Adrenal gland (tissue), 12 donors: ENCODE data around the gene ZNF488. TPM values are rescaled to one million over a fixed set of nuclear protein-coding genes. Genes with fewer than 3 reads are reported as not detected.

Experiments used
- DNase-seq, 7 donors: peaks; one replicate each; pipeline ENCODE4 v3.0.0-alpha.2; 2019 to 2020
- H3K27ac ChIP-seq, 5 donors: fragments of 200-600 bp; sonication (generic) in 4 of 5; 1 replicate in 3 of 5; 2 replicates in 2 of 5; pipeline versions ENCODE4 v1.5.1 to v1.8.0; 2016 to 2020; ENCODE audit warnings: mild to moderate bottlenecking in 1 of 5
- H3K27me3 ChIP-seq: fragments of 200-600 bp; 2 replicates; pipeline ENCODE4 v1.8.0; 2021
- H3K36me3 ChIP-seq, 2 donors: fragments of 200-600 bp; replicated peaks in 1 of 2; 1 replicate in 1 of 2; 2 replicates in 1 of 2; pipeline versions ENCODE4 v1.5.1 to v1.8.0; 2018 to 2022
- H3K4me1 ChIP-seq, 2 donors: fragments of 200-600 bp; replicated peaks in 1 of 2; 1 replicate in 1 of 2; 2 replicates in 1 of 2; pipeline versions ENCODE4 v1.5.1 to v1.8.0; 2018 to 2021
- H3K4me3 ChIP-seq, 4 donors: fragments of 200-600 bp; sonication (generic) in 3 of 4; one replicate each; pipeline ENCODE4 v1.5.1; 2016 to 2018
- H3K9me3 ChIP-seq, 3 donors: fragments of 200-600 bp; sonication (generic) in 1 of 3; replicated peaks in 1 of 3; 1 replicate in 2 of 3; 2 replicates in 1 of 3; pipeline versions ENCODE4 v1.5.1 to v1.8.0; 2016 to 2021
- CTCF ChIP-seq, 6 experiments: fragments of 450-650 bp in 4 of 6; fragments of 200-600 bp in 2 of 6; sonication (generic) in 1 of 6; IDR thresholded peaks; 1 replicate in 5 of 6; 2 replicates in 1 of 6; pipeline versions ENCODE4 v1.5.1 to v1.8.0; 2016 to 2021; ENCODE audit warnings: antibody characterized with exemption in 6 of 6, mild to moderate bottlenecking in 2 of 6, moderate library complexity in 1 of 6
- POLR2A ChIP-seq, 2 donors: fragments of 450-650 bp; IDR thresholded peaks; one replicate each; pipeline ENCODE4 v1.6.1; 2017; ENCODE audit warnings: antibody characterized with exemption in 2 of 2, mild to moderate bottlenecking in 2 of 2, moderate library complexity in 1 of 2
- WGBS, 4 donors: extraction: QIAGEN DNeasy Blood & Tissue Kit in 2 of 4; methylation state at CpG; one replicate each; pipeline versions ENCODE4 v1.1.5 to v1.1.7; 2013 to 2017; 5-methylcytosine and 5-hydroxymethylcytosine counted together
- intact Hi-C, 2 donors: fragments of 100-400 bp; cut with DNase I; formaldehyde crosslinking; loops; one replicate each; pipeline versions ENCODE4 v1.14.1 to v1.15.0; 2022 to 2023
- polyA plus RNA-seq, 3 donors: library from polyadenylated mRNA; stranded (reverse); fragments of 200-250 nt in 2 of 3; fragments of 350-450 nt in 1 of 3; fragmentation: Illumina TruSeq in 1 of 3; extraction: RNeasy Lipid Tissue Mini Kit (QIAGEN cat#74804) in 1 of 3; gene quantifications; one replicate each; pipeline ENCODE4 v1.2.3, GENCODE V29; 2013 to 2014
- total RNA-seq, 9 donors: library from RNA; depleted of rRNA in 4 of 9; stranded (reverse); fragments of >200 nt in 4 of 9; fragments of 120-200 nt in 1 of 9; fragmentation: NEBNext Ultra II Directional in 1 of 9; extraction: Animal tissue kit (Norgen Biotek cat#: 25700) in 1 of 9; gene quantifications; one replicate each; pipeline versions ENCODE4 v1.1.0 to v1.2.4, GENCODE V29; 2013 to 2023
- donor health status: healthy with polysubstance abuse.
- donor health status: Bipolar disorder and iron deficiency.
- donor health status: DM: yes; HTN: yes; CAD: no.
- donor health status: DM: no; HTN: no; CAD: no.
- donor health status: DM: no; HTN: no; CAD: no.
- donor health status: DM: yes; HTN: yes; CAD: no.

Gene ZNF488
- total and polyA plus RNA-seq, 12 donors = 0.03 to 0.20 (median 0.11) TPM; not detected in 3

GRCh38 chr10:47414227-47414592 lies 30.1 kb upstream of the ZNF488 start:
- no peaks in the 10 kb centered on the region for H3K9me3 ChIP-seq
- H3K27me3 ChIP-seq = no peaks in the 10 kb centered on the region
- 90 to 100% (median 100%) methylated on average over 2 of the region's 2 CpGs for WGBS, 4 donors
- no peaks in the 10 kb centered on the region for H3K4me1 ChIP-seq
- no peak for DNase-seq
- no peak overlapping the region for H3K4me3 ChIP-seq
- intact Hi-C loops = no loop called here
- no peaks in the 10 kb centered on the region for H3K36me3 ChIP-seq
- no peak overlapping the region for H3K27ac ChIP-seq
- TF ChIP-seq CTCF (IDR thresholded peaks at IDR 0.05) = no peak
- TF ChIP-seq POLR2A (IDR thresholded peaks at IDR 0.05) = no peak

- no peaks in the 10 kb centered on the region for H3K27me3 ChIP-seq
- TF ChIP-seq CTCF (IDR thresholded peaks at IDR 0.05) = no peak
- no peak for TF ChIP-seq POLR2A (IDR thresholded peaks at IDR 0.05)
- H3K4me3 ChIP-seq = no peak overlapping the region
- H3K36me3 ChIP-seq = no peaks in the 10 kb centered on the region
- DNase-seq = no peak
- intact Hi-C loops = no loop called here
- no peak overlapping the region for H3K27ac ChIP-seq
- WGBS, 4 donors = 85 to 89% (median 87%) methylated on average over 13 to 14 of the region's 14 CpGs
- H3K9me3 ChIP-seq = no peaks in the 10 kb centered on the region
- no peaks in the 10 kb centered on the region for H3K4me1 ChIP-seq
These were observed 29.6 kb upstream of the ZNF488 start for GRCh38 chr10:47413531-47414226.

GRCh38 chr10:47412869-47413268 lies 28.8 kb upstream of the ZNF488 start:
- H3K27ac ChIP-seq = no peak overlapping the region
- no peak overlapping the region for H3K4me3 ChIP-seq
- no peaks in the 10 kb centered on the region for H3K36me3 ChIP-seq
- no peaks in the 10 kb centered on the region for H3K27me3 ChIP-seq
- no peak for TF ChIP-seq CTCF (IDR thresholded peaks at IDR 0.05)
- TF ChIP-seq POLR2A (IDR thresholded peaks at IDR 0.05) = no peak
- intact Hi-C loops = no loop called here
- no peak for DNase-seq
- H3K9me3 ChIP-seq = no peaks in the 10 kb centered on the region
- no peaks in the 10 kb centered on the region for H3K4me1 ChIP-seq
- 54 to 59% (median 55%) methylated on average over 2 of the region's 2 CpGs for WGBS, 4 donors

GRCh38 chr10:47412177-47412730 lies 28.2 kb upstream of the ZNF488 start:
- no peaks in the 10 kb centered on the region for H3K9me3 ChIP-seq
- H3K27me3 ChIP-seq = no peaks in the 10 kb centered on the region
- DNase-seq = no peak
- H3K36me3 ChIP-seq = no peaks in the 10 kb centered on the region
- WGBS, 4 donors = 83 to 94% (median 88%) methylated on average over 4 to 5 of the region's 5 CpGs
- H3K27ac ChIP-seq = no peak overlapping the region
- intact Hi-C loops = no loop called here
- TF ChIP-seq POLR2A (IDR thresholded peaks at IDR 0.05) = no peak
- TF ChIP-seq CTCF (IDR thresholded peaks at IDR 0.05) = no peak
- H3K4me1 ChIP-seq = no peaks in the 10 kb centered on the region
- no peak overlapping the region for H3K4me3 ChIP-seq
